GM23248 (cell line): ENCODE measurements around the gene PI4K2B.

Experiments
- EZH2 ChIP-seq: fragments of 200-600 bp; sonication (generic); IDR thresholded peaks from 2 replicates; pipeline ENCODE4 v1.6.1; 2018; ENCODE audit warnings: antibody characterized with exemption, mild to moderate bottlenecking; ENCODE audit not compliant: insufficient read depth, poor library complexity, severe bottlenecking
- EZH2phosphoT487 ChIP-seq: fragments of 200-600 bp; sonication (generic); IDR thresholded peaks from 2 replicates; pipeline ENCODE4 v1.6.1; 2018; ENCODE audit warnings: antibody characterized with exemption, moderate library complexity, mild to moderate bottlenecking, low read depth; ENCODE audit not compliant: insufficient read depth

GRCh38 chr4:25190407-25190806 is 43.4 kb upstream of the PI4K2B start:
- TF ChIP-seq EZH2 (no peak), EZH2phosphoT487 (no peak)
